Mucosa of stomach (tissue), 1 donor: ENCODE measurements around the gene PRKN.

Experiments used
- H3K27me3 ChIP-seq: one replicate; pipeline ENCODE4 v1.7.0; 2013; ENCODE audit warnings: mild to moderate bottlenecking, low read length; ENCODE audit not compliant: control insufficient read depth, insufficient read depth
- H3K36me3 ChIP-seq: one replicate; pipeline ENCODE4 v1.7.0; 2013; ENCODE audit warnings: low read length; ENCODE audit not compliant: control insufficient read depth, insufficient read depth
- H3K4me1 ChIP-seq: one replicate; pipeline ENCODE4 v1.7.0; 2013; ENCODE audit warnings: mild to moderate bottlenecking, low read length; ENCODE audit not compliant: control insufficient read depth, insufficient read depth
- H3K4me3 ChIP-seq: one replicate; pipeline ENCODE4 v1.7.0; 2013; ENCODE audit warnings: low read length
- H3K9ac ChIP-seq: one replicate; pipeline ENCODE4 v1.7.0; 2013; ENCODE audit warnings: mild to moderate bottlenecking, low read length, moderate library complexity
- H3K9me3 ChIP-seq: one replicate; pipeline ENCODE4 v1.7.0; 2013; ENCODE audit warnings: mild to moderate bottlenecking, low read length, moderate library complexity; ENCODE audit not compliant: control insufficient read depth
- donor health status: Pancreatic carcinoma.

Gene PRKN

GRCh38 chr6:162728706-162729105, 1.1 kb upstream of the PRKN start:
- Histone ChIP-seq H3K4me3 (no peak overlapping the region), H3K9ac (peak overlapping the region; percentile 48)

GRCh38 chr6:162728197-162728596, 631 bp upstream of the PRKN start:
- Histone ChIP-seq H3K4me3 (no peak overlapping the region), H3K27me3 (no peaks in the 10 kb centered on the region), H3K36me3 (no peaks in the 10 kb centered on the region), H3K9ac (peak overlapping the region; percentile 48), H3K4me1 (peaks cover 17% of the 10 kb centered on the region), H3K9me3 (no peaks in the 10 kb centered on the region)

More at GRCh38 chr6:162728706-162729105, 1.1 kb upstream of the PRKN start:
- no peaks in the 10 kb centered on the region for H3K27me3 ChIP-seq
- H3K4me1 ChIP-seq, result peaks cover 21% of the 10 kb centered on the region
- no peaks in the 10 kb centered on the region for H3K9me3 ChIP-seq
- H3K36me3 ChIP-seq, result no peaks in the 10 kb centered on the region

GRCh38 chr6:162726947-162727321, 632 bp downstream of the PRKN start:
- no peaks in the 10 kb centered on the region for H3K36me3 ChIP-seq
- peaks cover 17% of the 10 kb centered on the region for H3K4me1 ChIP-seq
- no peaks in the 10 kb centered on the region for H3K27me3 ChIP-seq
- peak overlapping the region; percentile 90 for H3K9ac ChIP-seq
- H3K4me3 ChIP-seq, result no peak overlapping the region
- H3K9me3 ChIP-seq, result no peaks in the 10 kb centered on the region

GRCh38 chr6:162722633-162723032, 4.9 kb downstream of the PRKN start:
- peaks cover 11% of the 10 kb centered on the region for H3K4me1 ChIP-seq
- H3K4me3 ChIP-seq, result no peak overlapping the region

GRCh38 chr6:162722226-162722625, 5.3 kb downstream of the PRKN start:
- H3K4me3 ChIP-seq, result no peak overlapping the region
- H3K27me3 ChIP-seq, result no peaks in the 10 kb centered on the region
- H3K9me3 ChIP-seq, result no peaks in the 10 kb centered on the region
- no peak overlapping the region for H3K9ac ChIP-seq
- peaks cover 11% of the 10 kb centered on the region for H3K4me1 ChIP-seq
- H3K36me3 ChIP-seq, result no peaks in the 10 kb centered on the region

More at GRCh38 chr6:162722633-162723032, 4.9 kb downstream of the PRKN start:
- Histone ChIP-seq H3K27me3 (no peaks in the 10 kb centered on the region), H3K36me3 (no peaks in the 10 kb centered on the region), H3K9ac (no peak overlapping the region), H3K9me3 (no peaks in the 10 kb centered on the region)

GRCh38 chr6:162721404-162721687, 6.2 kb downstream of the PRKN start:
- H3K9me3 ChIP-seq, result no peaks in the 10 kb centered on the region
- no peaks in the 10 kb centered on the region for H3K36me3 ChIP-seq
- no peaks in the 10 kb centered on the region for H3K27me3 ChIP-seq
- H3K4me1 ChIP-seq, result peaks cover 11% of the 10 kb centered on the region
- H3K4me3 ChIP-seq, result no peak overlapping the region
- no peak overlapping the region for H3K9ac ChIP-seq

GRCh38 chr6:162719528-162719927, 8.0 kb downstream of the PRKN start:
- Histone ChIP-seq H3K36me3 (no peaks in the 10 kb centered on the region), H3K4me3 (no peak overlapping the region), H3K9me3 (no peaks in the 10 kb centered on the region), H3K4me1 (no peaks in the 10 kb centered on the region), H3K27me3 (no peaks in the 10 kb centered on the region), H3K9ac (no peak overlapping the region)

GRCh38 chr6:162715601-162716000, 12.0 kb downstream of the PRKN start:
- H3K36me3 ChIP-seq, result no peaks in the 10 kb centered on the region

GRCh38 chr6:162713974-162714780, 13.4 kb downstream of the PRKN start:
- H3K9ac ChIP-seq, result no peak overlapping the region
- no peaks in the 10 kb centered on the region for H3K27me3 ChIP-seq
- H3K4me1 ChIP-seq, result no peaks in the 10 kb centered on the region
- no peaks in the 10 kb centered on the region for H3K9me3 ChIP-seq
- no peaks in the 10 kb centered on the region for H3K36me3 ChIP-seq
- no peak overlapping the region for H3K4me3 ChIP-seq

More at GRCh38 chr6:162715601-162716000, 12.0 kb downstream of the PRKN start:
- no peaks in the 10 kb centered on the region for H3K27me3 ChIP-seq
- H3K4me1 ChIP-seq, result no peaks in the 10 kb centered on the region
- no peaks in the 10 kb centered on the region for H3K9me3 ChIP-seq
- no peak overlapping the region for H3K4me3 ChIP-seq
- H3K9ac ChIP-seq, result no peak overlapping the region

- H3K36me3 ChIP-seq, result no peaks in the 10 kb centered on the region
- no peaks in the 10 kb centered on the region for H3K9me3 ChIP-seq
Measured at GRCh38 chr6:162712694-162713093, 14.9 kb downstream of the PRKN start.

GRCh38 chr6:162711376-162711775, 16.2 kb downstream of the PRKN start:
- Histone ChIP-seq H3K9me3 (no peaks in the 10 kb centered on the region), H3K4me1 (no peaks in the 10 kb centered on the region)

More at GRCh38 chr6:162712694-162713093, 14.9 kb downstream of the PRKN start:
- H3K4me1 ChIP-seq, result no peaks in the 10 kb centered on the region
- H3K27me3 ChIP-seq, result no peaks in the 10 kb centered on the region
- H3K9ac ChIP-seq, result no peak overlapping the region
- no peak overlapping the region for H3K4me3 ChIP-seq

GRCh38 chr6:162710936-162711335, 16.6 kb downstream of the PRKN start:
- Histone ChIP-seq H3K36me3 (no peaks in the 10 kb centered on the region), H3K9me3 (no peaks in the 10 kb centered on the region), H3K4me1 (no peaks in the 10 kb centered on the region), H3K9ac (no peak overlapping the region), H3K4me3 (no peak overlapping the region), H3K27me3 (no peaks in the 10 kb centered on the region)

More at GRCh38 chr6:162711376-162711775, 16.2 kb downstream of the PRKN start:
- no peak overlapping the region for H3K4me3 ChIP-seq
- H3K36me3 ChIP-seq, result no peaks in the 10 kb centered on the region
- no peak overlapping the region for H3K9ac ChIP-seq
- H3K27me3 ChIP-seq, result no peaks in the 10 kb centered on the region
